HG03025 (cell line): ENCODE results near the gene KCNA2.

Experiments
- ATAC-seq: cut with Tn5 transposase; IDR thresholded peaks from one replicate; pipeline ENCODE4 v1.9.1; 2021; ENCODE audit warnings: mild to moderate bottlenecking, moderate library complexity; ENCODE audit not compliant: unreplicated experiment, low FRiP score

The KCNA2 gene

GRCh38 chr1:110576441-110576840 is 29.7 kb downstream of the KCNA2 start:
- no peak for ATAC-seq

- ATAC-seq: no peak
Measured at GRCh38 chr1:110573314-110573713, 32.8 kb downstream of the KCNA2 start.

- ATAC-seq: no peak
Measured at GRCh38 chr1:110572751-110573150, 33.4 kb downstream of the KCNA2 start.

- ATAC-seq: no peak
Measured at GRCh38 chr1:110570901-110571300, 35.3 kb downstream of the KCNA2 start.

- no peak for ATAC-seq
Measured at GRCh38 chr1:110570307-110570706, 35.9 kb downstream of the KCNA2 start.

GRCh38 chr1:110566836-110567235 is 39.3 kb downstream of the KCNA2 start:
- ATAC-seq: no peak

GRCh38 chr1:110565565-110565964 is 40.6 kb downstream of the KCNA2 start:
- ATAC-seq: no peak

GRCh38 chr1:110563089-110563488 is 43.1 kb downstream of the KCNA2 start:
- no peak for ATAC-seq

GRCh38 chr1:110561596-110561995 is 44.6 kb downstream of the KCNA2 start:
- no peak for ATAC-seq

GRCh38 chr1:110559157-110559556 is 47.0 kb downstream of the KCNA2 start:
- ATAC-seq: no peak

GRCh38 chr1:110557481-110557880 is 48.7 kb downstream of the KCNA2 start:
- no peak for ATAC-seq

- no peak for ATAC-seq
Measured at GRCh38 chr1:110556471-110556807, 49.7 kb downstream of the KCNA2 start.

GRCh38 chr1:110555807-110556470 is 50.2 kb downstream of the KCNA2 start:
- no peak for ATAC-seq

GRCh38 chr1:110554871-110555801 is 51.0 kb downstream of the KCNA2 start:
- ATAC-seq: no peak

GRCh38 chr1:110551278-110551809 is 54.8 kb downstream of the KCNA2 start:
- ATAC-seq: no peak

- ATAC-seq: no peak
Measured at GRCh38 chr1:110549831-110550230, 56.3 kb downstream of the KCNA2 start.

GRCh38 chr1:110548381-110548780 is 57.8 kb downstream of the KCNA2 start:
- no peak for ATAC-seq

GRCh38 chr1:110547017-110547416 is 59.1 kb downstream of the KCNA2 start:
- ATAC-seq: no peak

GRCh38 chr1:110545492-110545891 is 60.7 kb downstream of the KCNA2 start:
- no peak for ATAC-seq

- ATAC-seq: no peak
Measured at GRCh38 chr1:110544753-110545152, 61.4 kb downstream of the KCNA2 start.
